K562 (cell line): ENCODE data around the gene DENND4C. TPM values are rescaled to one million over a fixed set of nuclear protein-coding genes. Genes with fewer than 3 reads are reported as not detected.

Experiments used
- C11orf30 ChIP-seq: fragments of 450-650 bp; IDR thresholded peaks from 2 replicates; pipeline ENCODE4 v1.6.1; 2016; ENCODE audit warnings: low read depth, mild to moderate bottlenecking
- CHAMP1 ChIP-seq: fragments of 450-650 bp; IDR thresholded peaks from 2 replicates; pipeline ENCODE4 v1.6.1; 2016; ENCODE audit warnings: mild to moderate bottlenecking
- CTCF ChIP-seq, 3 experiments: IDR thresholded peaks in 2 of 3; conservative IDR thresholded peaks in 1 of 3; 2 replicates each; pipeline ENCODE4 v1.5.1; 2011 to 2012; ENCODE audit warnings: low read length in 3 of 3, mild to moderate bottlenecking in 3 of 3, control low read depth in 2 of 3, improper control_type of control experiment in 1 of 3, inconsistent platforms in 1 of 3, low read depth in 1 of 3, mixed read lengths in 1 of 3, moderate library complexity in 1 of 3; ENCODE audit not compliant: insufficient read depth in 2 of 3
- FOXP1 ChIP-seq: sonication (generic); formaldehyde crosslinking; IDR thresholded peaks from 2 replicates; pipeline ENCODE4 v1.8.0; 2022; ENCODE audit warnings: mild to moderate bottlenecking, missing genetic modification reagents
- JUND ChIP-seq, 2 experiments: IDR thresholded peaks; 2 replicates in 1 of 2; 3 replicates in 1 of 2; pipeline ENCODE4 v1.6.1; 2011; ENCODE audit warnings: borderline replicate concordance in 2 of 2, low read depth in 2 of 2, low read length in 2 of 2, improper control_type of control experiment in 1 of 2, missing biosample characterization in 1 of 2, missing genetic modification characterization in 1 of 2, missing genetic modification reagents in 1 of 2
- NONO ChIP-seq, 2 experiments: fragments of 200-400 bp in 1 of 2; fragments of 450-650 bp in 1 of 2; formaldehyde crosslinking in 1 of 2; IDR thresholded peaks; 2 replicates each; pipeline ENCODE4 v1.6.1; 2017; ENCODE audit warnings: low read depth in 2 of 2, mild to moderate bottlenecking in 2 of 2, moderate library complexity in 2 of 2, low read length in 1 of 2
- U2AF1 ChIP-seq: fragments of 200-400 bp; formaldehyde crosslinking; optimal IDR thresholded peaks from 2 replicates; pipeline ENCODE3; 2017; ENCODE audit warnings: mild to moderate bottlenecking, low read depth, low read length, moderate library complexity
- VEZF1 ChIP-seq: fragments of 200-800 bp; sonication (Bioruptor generic); IDR thresholded peaks from 2 replicates; pipeline ENCODE4 v1.6.1; 2017; ENCODE audit warnings: missing genetic modification characterization, missing compliant biosample characterization
- YY1 ChIP-seq, 3 experiments: IDR thresholded peaks; 2 replicates each; pipeline ENCODE4 v1.6.1; 2011; ENCODE audit warnings: low read length in 2 of 3, mild to moderate bottlenecking in 2 of 3, moderate library complexity in 2 of 3, borderline replicate concordance in 1 of 3, control low read depth in 1 of 3, low read depth in 1 of 3; ENCODE audit not compliant: insufficient read depth in 3 of 3, insufficient replicate concordance in 2 of 3, control insufficient read depth in 1 of 3, insufficient read length in 1 of 3; ENCODE audit errors: extremely low read depth in 1 of 3
- ZNF212 ChIP-seq: fragments of 450-650 bp; formaldehyde crosslinking; IDR thresholded peaks from 2 replicates; pipeline ENCODE4 v1.4.0; 2020; ENCODE audit warnings: mild to moderate bottlenecking
- polyA plus RNA-seq, 8 experiments: library from polyadenylated mRNA; depleted of rRNA in 4 of 8; stranded (reverse) in 5 of 8; unstranded in 3 of 8; fragments of >200 nt; fragmentation: Nextera tagmentation in 2 of 8; fragmentation: Illumina TruSeq in 1 of 8; extraction: Ambion mirVana in 2 of 8; extraction: Trizol in 1 of 8; gene quantifications; 2 replicates each; pipeline versions ENCODE4 v1.2.1 to v1.2.3, GENCODE V29; 2011 to 2014; ENCODE audit warnings: inconsistent platforms in 1 of 8, missing spikeins in 1 of 8
- total RNA-seq, 7 experiments: library from RNA; depleted of rRNA in 6 of 7; stranded (reverse); fragments of >200 nt in 6 of 7; fragmentation: Illumina TruSeq in 2 of 7; extraction: Trizol in 2 of 7; gene quantifications; 2 replicates each; pipeline versions ENCODE4 v1.2.1 to v1.2.3, GENCODE V29; 2011 to 2021; ENCODE audit warnings: low replicate concordance in 1 of 7
- TF ChIP-seq, protein P1 (sequence below), 3 experiments: fragments of 200-800 bp in 1 of 3; fragments of 250-450 bp in 1 of 3; fragments of 450-650 bp in 1 of 3; sonication (Bioruptor Pico) in 1 of 3; sonication (Bioruptor generic) in 1 of 3; formaldehyde crosslinking in 1 of 3; IDR thresholded peaks; 2 replicates each; pipeline versions ENCODE4 v1.6.1 to v1.8.0; 2016 to 2022; ENCODE audit warnings: mild to moderate bottlenecking in 2 of 3, missing genetic modification characterization in 2 of 3, missing compliant biosample characterization in 1 of 3, moderate library complexity in 1 of 3
- TF ChIP-seq, protein P2 (sequence below): fragments of 450-650 bp; IDR thresholded peaks from 2 replicates; pipeline ENCODE4 v1.6.1; 2014; ENCODE audit warnings: low read depth, mild to moderate bottlenecking, moderate library complexity, borderline replicate concordance

Gene DENND4C
- total and polyA plus RNA-seq, 9 of the 15 experiments (the other 6 are each of a cell fraction or from before 2014, with no cell fraction given) = 4.8 to 31.8 (median 13.9) TPM

DNA sequence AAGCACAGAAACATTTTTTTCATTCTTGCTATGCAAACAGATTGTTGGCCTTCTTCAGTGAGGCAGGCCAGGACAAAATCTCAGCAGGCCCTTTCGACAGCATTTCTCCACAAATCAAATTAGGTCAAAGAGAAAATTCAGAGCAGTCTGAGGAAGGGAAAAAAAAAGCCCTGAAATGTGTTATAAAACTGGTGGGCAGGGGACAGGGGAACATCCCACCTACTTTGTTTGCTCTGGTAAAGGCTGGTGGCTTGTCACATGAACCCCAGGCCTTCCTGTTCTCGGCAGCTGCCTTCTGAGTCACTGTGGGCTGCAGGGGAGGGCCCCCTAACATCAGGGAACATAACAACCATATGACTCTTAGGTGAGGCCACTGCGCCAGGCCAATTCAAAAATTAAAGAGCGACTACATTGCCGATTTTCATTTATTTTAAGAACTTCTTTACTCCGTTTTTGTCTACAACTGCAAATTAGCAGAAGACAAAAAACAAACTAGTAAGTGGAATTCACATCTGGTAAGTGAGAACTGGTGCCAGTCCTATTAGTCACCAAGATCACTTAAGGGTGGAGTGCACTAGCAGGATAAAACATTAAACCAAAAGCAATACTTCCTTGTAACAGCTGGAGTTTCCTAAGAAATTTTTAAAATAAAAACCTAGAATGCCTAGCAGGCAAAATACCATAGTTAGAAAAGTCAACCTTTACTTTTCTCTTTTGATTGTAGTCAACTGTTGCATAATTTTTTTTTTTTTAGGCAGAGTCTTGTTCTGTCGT lies 46.2 kb upstream of the DENND4C start (continued):
- TF ChIP-seq CTCF (IDR thresholded peaks at IDR 0.05 in 2 of 3, conservative IDR thresholded peaks at IDR 0.05 in 1 of 3; ENCODE audit: insufficient read depth in 2 of 3, low read depth in 1 of 3, low read length in 3 of 3) (no peak), VEZF1 (peak; percentile 71), JUND (IDR thresholded peaks at IDR 0.05; ENCODE audit: borderline replicate concordance, low read depth, low read length) (peak; percentile 78), JUND (tag; IDR thresholded peaks at IDR 0.05; ENCODE audit: borderline replicate concordance, low read depth, low read length) (peak; percentile 23; the same call in 1 of the 3 replicates), U2AF1 (no peak), ZNF212 (CRISPR knock-in tag) (no peak), FOXP1 (CRISPR knock-in tag) (no peak), NONO (IDR thresholded peaks at IDR 0.05; ENCODE audit: low read depth in 2 of 2, low read length in 1 of 2) (no peak), CHAMP1 (no peak), YY1 (IDR thresholded peaks at IDR 0.05; ENCODE audit: borderline replicate concordance in 1 of 3, control insufficient read depth in 1 of 3, extremely low read depth in 1 of 3, insufficient read depth in 3 of 3, insufficient read length in 1 of 3, insufficient replicate concordance in 2 of 3, low read depth in 1 of 3, low read length in 2 of 3) (no peak), C11orf30 (no peak)
- TF ChIP-seq, protein P1, sequence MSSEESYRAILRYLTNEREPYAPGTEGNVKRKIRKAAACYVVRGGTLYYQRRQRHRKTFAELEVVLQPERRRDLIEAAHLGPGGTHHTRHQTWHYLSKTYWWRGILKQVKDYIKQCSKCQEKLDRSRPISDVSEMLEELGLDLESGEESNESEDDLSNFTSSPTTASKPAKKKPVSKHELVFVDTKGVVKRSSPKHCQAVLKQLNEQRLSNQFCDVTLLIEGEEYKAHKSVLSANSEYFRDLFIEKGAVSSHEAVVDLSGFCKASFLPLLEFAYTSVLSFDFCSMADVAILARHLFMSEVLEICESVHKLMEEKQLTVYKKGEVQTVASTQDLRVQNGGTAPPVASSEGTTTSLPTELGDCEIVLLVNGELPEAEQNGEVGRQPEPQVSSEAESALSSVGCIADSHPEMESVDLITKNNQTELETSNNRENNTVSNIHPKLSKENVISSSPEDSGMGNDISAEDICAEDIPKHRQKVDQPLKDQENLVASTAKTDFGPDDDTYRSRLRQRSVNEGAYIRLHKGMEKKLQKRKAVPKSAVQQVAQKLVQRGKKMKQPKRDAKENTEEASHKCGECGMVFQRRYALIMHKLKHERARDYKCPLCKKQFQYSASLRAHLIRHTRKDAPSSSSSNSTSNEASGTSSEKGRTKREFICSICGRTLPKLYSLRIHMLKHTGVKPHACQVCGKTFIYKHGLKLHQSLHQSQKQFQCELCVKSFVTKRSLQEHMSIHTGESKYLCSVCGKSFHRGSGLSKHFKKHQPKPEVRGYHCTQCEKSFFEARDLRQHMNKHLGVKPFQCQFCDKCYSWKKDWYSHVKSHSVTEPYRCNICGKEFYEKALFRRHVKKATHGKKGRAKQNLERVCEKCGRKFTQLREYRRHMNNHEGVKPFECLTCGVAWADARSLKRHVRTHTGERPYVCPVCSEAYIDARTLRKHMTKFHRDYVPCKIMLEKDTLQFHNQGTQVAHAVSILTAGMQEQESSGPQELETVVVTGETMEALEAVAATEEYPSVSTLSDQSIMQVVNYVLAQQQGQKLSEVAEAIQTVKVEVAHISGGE (CRISPR knock-in tag; IDR thresholded peaks at IDR 0.05) = no peak
- TF ChIP-seq, protein P2, sequence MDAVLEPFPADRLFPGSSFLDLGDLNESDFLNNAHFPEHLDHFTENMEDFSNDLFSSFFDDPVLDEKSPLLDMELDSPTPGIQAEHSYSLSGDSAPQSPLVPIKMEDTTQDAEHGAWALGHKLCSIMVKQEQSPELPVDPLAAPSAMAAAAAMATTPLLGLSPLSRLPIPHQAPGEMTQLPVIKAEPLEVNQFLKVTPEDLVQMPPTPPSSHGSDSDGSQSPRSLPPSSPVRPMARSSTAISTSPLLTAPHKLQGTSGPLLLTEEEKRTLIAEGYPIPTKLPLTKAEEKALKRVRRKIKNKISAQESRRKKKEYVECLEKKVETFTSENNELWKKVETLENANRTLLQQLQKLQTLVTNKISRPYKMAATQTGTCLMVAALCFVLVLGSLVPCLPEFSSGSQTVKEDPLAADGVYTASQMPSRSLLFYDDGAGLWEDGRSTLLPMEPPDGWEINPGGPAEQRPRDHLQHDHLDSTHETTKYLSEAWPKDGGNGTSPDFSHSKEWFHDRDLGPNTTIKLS = no peak
